GM19455 (cell line): ENCODE results near the gene TMEM196.

Experiments
- ATAC-seq: cut with Tn5 transposase; IDR thresholded peaks from one replicate; pipeline ENCODE4 v1.9.1; 2021; ENCODE audit not compliant: unreplicated experiment

The TMEM196 gene

DNA sequence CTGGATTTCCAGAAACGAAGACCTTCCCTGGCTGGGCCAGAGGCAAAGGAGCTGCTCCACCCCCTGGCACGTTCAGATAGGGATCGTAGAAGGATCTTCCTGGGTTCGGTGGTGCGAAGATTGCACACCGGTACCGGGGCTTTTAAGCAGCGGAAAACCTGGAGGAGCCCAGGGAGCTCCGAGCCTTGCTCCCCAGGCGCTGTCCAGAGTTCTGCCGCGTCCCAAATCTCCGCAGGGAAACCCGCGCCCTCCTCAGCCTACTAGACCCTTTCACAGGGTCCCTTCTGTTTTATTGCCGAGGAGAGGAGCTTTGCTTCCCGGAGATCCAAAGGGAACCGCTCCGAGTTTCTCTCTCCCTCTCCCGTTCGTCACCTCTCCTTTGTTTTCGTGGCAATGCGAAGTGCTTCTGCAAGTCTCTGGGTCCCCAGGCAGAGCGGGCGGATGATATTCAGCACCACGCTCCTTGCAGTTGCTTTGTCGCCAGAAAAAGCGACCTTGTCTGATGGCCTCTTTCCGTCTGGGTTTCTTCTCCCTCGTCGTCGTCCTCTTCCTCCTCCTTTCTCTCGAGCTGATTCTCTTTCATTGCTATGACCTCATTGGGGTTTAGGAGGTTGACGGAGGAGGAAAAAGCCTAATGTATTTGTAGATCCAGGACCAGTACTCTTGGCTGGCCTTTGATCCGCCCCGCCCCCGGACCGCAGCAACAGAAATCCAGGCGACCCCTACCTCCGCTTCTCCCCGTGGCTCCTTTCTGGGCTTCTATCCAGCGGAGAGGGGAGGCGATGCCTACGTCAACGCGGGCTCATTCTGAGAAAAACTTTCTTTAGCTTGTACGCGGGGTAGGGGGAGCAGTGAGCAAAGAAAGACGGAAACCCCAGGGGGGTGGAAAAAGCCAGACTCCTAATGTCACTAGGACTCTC, at the start of gene TMEM196:
TSS of gene TMEM196 (minus strand) at position 777 of the 920 bp plus-strand sequence. CDS start 921 bp downstream, outside the sequence.
- ATAC-seq, result no peak

DNA sequence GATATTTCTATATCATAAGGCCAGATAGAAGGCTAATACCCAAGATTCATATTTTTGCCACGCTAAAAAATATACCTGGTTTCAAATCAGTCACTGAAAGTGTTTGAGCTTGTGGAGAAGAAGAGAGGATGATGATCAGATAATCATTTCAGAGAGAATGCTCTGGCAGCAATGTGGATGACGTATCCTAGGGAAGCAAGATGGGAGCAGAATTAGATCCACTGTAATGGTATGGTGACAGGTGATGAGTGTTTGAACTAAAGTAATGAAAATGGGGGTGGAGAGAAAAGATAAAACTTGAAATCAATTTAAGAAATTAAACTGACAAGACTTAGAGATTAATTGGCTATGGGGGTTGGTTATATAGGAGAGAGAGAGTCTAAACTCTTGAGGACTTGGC, 42.7 kb upstream of the TMEM196 start:
- ATAC-seq, result no peak

DNA sequence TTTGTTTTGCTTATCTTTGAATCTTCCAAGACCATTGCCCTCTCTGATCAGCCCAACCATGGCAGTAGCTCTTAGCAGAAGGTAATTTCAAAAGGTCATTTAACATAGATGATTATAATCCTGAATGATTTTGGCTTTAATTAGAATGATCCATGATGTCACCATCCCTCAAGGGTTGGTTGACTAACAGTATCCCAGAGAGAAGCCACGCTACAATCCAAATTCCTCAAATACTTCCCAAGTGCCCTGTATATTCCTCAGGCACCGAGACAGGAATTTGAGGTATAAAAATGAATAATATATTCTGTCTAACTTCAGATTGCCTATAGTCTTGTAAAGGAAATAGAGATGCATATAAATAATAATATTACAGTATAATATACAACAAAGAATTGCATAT, 42.1 kb upstream of the TMEM196 start:
- no peak for ATAC-seq

DNA sequence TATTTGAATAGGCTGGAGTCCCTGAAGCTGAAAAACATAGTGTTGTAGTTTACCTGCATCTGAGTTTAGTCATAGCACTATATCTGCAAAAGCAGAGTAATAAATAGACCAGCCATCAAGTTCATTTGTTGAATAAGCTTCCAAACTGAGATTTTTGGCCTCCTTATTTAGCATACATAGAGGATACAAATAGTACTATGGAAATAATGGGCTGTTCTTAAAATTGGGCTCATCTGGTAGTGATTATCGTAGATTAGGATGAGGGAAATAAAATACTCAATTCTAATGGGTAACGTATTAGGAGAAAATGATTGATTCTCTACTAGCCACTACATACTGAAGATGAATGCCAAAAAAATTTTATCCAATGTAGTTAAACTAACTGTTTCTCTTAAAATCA, 41.4 kb upstream of the TMEM196 start:
- no peak for ATAC-seq

DNA sequence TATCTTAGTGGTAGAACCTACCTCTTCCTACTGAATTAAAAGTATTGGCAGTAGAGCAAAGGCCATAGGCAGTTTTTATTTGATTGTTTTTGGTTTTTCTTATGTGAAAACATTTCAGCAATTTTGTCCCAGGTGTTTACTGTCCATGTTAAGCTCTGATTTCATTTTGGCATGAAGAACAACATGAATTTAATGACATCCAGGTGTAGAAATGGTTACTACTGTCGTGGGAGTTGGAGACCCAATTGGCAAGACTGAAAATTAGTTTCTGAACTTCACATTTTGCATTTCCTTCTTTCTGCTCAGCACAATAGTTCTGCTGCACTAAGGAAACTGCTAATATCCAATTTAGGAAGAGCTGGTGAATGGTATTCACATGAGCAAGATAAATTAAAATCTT, 38.0 kb upstream of the TMEM196 start:
- ATAC-seq, result no peak

DNA sequence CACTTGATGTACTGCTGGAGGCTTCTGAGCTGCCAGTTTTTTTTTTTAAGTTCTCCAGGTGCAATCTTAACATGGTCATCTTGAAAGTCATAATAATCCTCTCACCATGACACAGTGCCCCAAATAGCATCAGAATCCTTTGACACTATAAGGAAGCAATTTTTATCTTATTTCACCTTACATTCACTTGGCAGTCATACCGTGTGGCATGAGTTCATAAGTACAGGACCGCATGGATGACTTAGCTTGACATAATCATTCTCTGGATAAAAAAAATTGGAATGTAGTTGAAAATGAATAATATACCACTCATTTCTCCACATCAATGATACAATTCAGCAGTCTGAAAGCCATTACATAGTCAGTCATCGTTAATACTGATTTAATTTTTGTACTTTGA, 25.6 kb upstream of the TMEM196 start:
- no peak for ATAC-seq

DNA sequence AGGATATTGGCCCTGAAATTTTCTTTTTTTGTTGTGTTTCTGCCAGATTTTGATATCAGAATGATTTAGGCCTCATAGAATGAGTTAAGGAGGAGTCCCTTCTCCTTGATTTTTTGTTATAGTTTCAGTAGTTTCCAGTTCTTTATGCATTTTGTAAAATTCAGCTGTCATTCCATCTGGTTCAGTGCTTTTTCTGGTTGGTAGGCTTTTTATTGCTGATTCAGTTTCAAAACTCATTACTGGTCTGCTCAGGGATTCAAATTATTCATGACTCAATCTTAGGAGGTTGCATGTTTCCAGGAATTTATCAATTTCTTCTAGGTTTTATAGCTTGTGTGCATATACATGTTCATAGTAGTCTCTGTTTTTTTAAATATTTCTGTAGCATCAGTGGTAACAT, 10.1 kb upstream of the TMEM196 start:
- ATAC-seq, result no peak

DNA sequence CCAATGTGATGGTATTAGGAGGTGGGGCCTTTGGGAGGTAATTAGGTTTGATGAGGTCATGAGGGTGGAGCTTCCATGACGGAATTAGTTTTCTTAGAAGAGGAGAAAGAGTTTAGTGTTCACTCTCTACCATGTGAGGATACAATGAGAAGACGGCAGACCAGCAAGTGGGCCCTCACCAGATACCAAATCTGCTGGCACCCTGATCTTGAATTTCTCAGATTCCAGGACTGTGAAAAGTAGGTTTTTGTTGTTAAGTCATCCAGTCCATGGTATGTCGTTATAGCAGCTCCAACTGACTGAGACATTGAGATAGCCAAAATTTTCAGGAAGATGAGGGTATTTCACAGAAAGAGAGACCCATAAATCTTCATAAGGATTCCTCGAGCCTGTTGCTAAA, 3.6 kb upstream of the TMEM196 start:
- no peak for ATAC-seq

DNA sequence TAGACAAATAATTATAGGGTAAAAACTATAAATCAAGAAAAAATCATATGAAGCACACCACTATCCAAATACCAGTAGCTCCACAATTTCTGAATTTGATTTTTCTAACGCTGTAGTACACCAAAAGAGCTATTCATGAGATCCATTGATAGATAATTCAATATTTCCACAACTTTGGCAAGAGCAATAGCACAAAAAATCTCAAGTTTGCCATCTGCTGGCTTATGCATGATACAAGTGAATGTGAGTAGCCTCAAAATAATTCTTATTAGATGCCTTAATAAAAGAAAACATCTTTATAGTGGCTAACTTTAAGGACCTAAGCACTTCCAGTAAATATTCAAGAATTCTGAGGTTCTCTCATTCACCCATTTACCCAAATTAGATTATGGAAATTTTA, 2.2 kb upstream of the TMEM196 start:
- no peak for ATAC-seq

DNA sequence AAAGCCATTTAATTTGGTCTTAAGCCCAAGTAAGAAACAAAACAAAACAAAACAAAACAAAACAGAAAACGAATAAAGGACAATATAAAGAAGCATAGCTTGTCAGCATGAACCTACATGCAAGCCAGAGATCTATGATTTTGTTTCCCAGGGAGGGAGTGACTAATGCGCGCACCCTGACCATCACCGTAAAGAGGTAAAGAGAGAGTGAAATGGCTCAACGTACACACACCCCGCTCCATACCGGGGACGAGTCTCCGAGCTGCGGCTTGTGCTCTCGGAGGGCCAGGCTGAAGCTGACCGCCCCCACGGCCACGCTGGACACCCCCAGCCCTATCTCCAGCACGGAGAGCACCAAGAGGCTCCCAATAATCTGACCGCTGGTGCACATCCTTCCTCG, 1.1 kb downstream of the TMEM196 start:
- no peak for ATAC-seq

DNA sequence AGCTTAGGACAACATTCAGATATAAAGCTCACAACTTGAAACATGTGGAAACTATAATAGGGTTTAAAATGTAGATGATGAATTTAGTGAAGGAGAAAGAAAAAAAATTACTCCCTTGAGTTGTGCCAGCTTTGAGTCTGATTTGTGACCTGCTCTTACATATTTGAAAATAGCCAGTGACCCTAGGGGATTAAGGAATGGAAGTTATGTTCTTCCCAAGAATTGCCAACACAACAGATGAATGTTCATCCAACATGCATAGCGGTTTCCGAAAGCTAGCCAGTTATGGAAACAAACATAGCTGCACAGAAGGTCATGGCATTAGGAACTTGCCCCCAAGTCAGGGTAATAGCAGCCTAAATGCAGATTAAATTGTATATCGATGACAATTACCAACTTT, 10.8 kb downstream of the TMEM196 start:
- ATAC-seq, result no peak

DNA sequence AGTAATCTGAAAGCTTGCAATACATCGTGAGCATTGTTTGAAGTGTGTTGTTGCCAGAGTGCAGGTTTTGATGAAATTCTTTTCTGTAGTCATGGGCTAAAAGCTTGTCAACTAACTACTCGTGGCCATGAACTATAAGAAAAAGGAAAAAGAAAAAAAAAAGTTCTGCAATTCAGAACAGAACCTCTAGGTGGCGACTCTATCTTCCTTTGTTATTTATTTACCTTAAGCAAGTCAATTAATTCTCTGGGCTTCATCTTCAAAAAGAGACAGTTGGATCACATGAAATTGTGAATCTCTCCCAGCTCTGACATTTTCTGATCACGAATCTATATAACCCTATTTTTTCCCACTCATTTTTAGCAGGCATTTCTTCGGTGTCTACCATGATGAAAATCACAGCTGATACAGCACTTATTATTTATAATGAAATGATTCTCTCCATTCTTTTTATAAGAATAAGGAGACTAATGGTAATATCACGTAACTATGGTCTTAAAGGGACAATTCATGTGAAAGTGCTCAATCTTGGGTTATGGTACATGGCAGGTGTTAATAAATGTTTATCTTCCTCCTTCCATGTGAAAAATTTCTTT, 18.8 kb downstream of the TMEM196 start:
- peak; percentile 52 for ATAC-seq

DNA sequence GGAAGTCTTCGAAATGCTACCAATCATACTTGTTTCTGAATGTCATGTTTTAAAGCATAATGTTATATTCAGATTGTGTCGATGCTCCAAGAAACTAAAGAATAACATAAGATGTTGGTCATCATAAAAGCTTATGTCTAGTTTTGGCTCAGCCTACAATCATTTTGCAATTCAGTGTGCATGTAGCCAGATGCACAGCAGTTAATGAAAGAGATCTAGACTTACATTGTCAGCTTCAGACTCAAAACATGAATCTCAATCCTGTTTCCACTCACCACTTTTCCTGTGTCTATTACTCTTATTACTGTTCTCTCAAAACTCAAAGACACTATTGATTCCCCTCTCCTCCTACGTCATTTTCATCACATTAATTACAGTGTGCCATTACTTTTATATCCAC, 21.4 kb downstream of the TMEM196 start:
- ATAC-seq, result no peak

DNA sequence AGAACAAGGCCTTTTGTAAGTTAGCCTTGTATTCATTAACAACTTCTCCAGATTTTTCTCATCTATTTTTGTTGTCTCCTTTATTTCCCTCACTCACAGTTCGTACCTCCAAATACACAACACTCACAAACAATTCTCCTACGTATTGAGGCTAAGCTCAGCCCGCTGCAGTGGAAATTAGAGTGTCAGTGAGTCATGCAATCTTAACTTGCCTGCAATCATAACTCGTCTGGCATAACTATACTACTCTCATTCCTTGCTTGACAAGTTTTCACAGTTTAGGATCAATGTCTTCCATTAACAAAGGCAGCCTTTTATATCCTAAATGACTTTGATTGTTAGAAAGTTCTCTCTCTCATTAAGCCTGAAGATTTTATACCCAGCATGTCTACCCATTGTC, 23.8 kb downstream of the TMEM196 start:
- ATAC-seq, result no peak

DNA sequence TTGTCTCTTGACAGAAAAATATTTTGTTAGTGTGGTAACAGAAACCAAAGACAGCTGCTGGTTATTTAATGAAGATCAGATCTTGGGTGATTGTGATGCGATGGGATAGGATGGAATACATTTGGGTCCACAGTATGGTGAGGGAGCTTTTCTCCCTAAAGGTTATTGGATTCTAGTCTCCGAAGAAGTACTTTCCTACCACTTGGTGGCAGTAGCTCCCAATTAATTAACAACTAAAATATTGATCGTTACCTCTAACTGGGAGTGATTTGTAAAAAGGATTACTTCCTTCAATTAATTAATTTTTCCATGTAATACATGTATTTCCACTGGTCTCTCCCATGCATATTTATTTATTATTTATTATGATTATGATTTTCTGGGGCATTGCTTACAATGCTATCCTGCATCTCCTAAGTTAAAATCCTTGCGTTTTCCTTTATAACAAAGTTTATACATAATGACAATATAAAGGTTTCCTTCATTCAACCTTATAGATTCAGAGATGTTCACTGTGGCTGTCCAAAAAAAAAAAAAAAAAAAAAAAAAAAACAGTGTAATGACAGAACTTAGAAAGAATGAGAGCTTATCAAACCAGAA, 25.6 kb downstream of the TMEM196 start:
- no peak for ATAC-seq

DNA sequence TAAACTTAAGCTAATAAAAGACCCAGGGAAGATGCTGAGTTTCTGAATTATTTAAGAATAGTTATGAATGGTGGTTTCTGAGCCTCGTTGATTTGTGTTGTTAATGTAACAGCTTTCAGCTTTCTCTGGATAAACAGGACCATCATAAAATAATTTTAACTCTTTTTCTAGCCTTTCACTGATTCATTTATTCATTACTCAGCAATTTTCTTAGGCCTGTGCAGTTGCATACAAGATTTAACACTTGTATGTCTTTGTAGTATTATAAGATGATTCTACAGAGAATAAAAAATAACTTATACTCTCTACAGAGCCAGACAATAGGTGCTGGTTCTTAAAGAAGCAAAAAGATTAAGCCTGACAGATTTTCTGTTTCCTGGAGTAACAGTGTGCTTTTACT, 29.3 kb downstream of the TMEM196 start:
- no peak for ATAC-seq

DNA sequence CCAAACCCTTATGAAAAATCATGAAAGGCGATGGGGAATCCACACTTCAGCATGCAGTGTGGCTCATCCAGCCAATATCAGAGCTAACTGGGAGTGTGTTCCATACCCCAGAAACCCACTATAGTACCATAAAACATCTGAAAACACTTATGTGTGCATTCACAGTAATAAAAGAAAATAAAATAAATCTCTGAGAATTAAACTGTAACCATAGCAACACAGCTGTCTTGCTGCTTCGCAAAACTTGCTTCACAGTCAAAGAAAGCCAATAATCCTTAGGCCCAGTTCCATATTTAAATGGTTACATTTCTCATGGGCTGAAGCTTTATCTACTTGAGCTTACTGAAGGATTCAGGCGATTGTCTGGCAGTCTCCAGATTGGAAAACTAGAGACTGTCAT, 44.7 kb downstream of the TMEM196 start:
- ATAC-seq, result no peak

DNA sequence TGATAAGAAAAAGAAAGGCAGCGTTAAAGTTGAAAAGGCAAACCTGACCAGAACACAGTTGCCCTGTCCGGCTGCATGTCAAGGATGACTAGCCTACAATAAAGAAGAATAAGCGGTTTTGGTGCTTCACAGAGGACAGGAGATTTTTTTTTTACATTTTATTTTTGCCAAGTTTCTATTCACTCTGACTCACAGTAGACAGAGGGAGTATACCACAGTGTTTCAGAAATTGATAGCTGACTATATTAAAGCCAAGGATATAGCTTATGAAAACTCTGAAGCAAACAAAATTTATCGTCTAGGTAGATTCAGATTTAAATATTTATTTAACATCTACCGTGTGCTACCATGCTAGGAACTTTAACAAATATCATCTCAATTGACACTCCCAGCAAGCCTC, 47.6 kb downstream of the TMEM196 start:
- ATAC-seq, result no peak

DNA sequence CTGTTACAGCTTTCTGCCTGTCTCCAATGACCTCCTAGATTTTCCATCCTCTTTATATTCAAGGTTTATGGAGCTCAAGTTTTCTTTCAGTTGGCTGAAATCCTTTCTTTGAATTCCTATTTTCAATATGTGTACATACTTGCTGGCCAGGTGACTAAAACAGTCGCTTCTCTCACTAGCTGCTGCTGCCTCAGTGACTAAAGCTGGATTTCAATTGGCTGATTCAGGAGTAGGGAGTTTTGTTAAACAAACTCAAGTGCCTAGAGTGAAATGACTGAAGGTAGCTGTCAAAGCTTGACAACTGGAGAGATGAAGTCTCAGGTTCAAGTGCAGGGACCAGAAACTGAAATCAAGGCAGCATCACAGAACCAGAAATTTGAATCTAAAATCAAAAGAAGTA, 57.9 kb downstream of the TMEM196 start:
- ATAC-seq, result no peak

DNA sequence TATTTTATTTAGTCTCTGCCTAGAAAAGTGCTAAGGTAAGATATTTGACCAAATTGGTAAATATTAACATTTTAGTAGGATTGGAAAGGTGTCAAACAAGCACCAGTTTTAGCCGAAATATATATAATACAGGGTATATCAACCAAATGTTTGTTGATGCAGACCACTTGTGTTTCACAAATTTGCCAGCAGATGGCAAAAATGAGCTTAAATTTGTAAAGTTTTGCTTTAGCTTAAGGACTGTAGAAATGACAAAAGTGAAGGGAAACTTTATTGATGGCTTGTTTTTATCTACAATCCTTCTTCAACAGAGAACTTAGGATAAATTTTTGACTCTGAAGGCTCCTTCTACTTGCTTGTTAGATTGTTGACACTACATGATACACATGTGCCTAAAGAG, 59.7 kb downstream of the TMEM196 start:
- ATAC-seq, result no peak

DNA sequence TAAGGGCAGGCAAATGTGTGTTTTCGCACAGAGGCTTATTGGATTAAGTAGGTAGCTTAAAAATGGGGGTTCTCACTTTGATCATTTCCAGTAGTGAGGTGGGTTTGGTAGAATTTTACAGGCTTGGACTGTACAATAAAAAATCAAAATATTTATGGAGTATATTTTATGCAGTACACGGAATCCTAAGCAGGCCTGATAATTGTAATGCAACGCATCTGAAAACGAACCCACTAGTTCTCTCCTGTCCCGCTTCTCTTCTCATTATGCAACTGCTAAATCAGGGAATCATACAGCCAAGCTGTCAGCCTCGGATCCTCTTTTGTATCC, 64.2 kb downstream of the TMEM196 start:
- peak; percentile 8 for ATAC-seq
